ENCODE data around the gene HSPD1. TPM values are rescaled to one million over a fixed set of nuclear protein-coding genes. Genes with fewer than 3 reads are reported as not detected.
A peak's percentile ranks its signal among the peaks of the same experiment; 100 is the strongest.

Gene HSPD1
- total RNA-seq, 4 donors from 2014 or later: 75.9 to 149 (median 108) TPM

- Histone ChIP-seq H3K4me3 (no peak overlapping the region), H3K27ac (no peak overlapping the region), H3K27me3 (no peaks in the 10 kb centered on the region), H3K4me1 (peaks cover 0 to 5% (median 2%) of the 10 kb centered on the region in 4 donors), H3K9me3 (no peaks in the 10 kb centered on the region), H3K36me3 (peaks cover 0 to 47% (median 11%) of the 10 kb centered on the region in 4 donors)
- no peak for TF ChIP-seq POLR2A (IDR thresholded peaks at IDR 0.05)
- TF ChIP-seq POLR2AphosphoS5 (IDR thresholded peaks at IDR 0.05): no peak
- no peak for TF ChIP-seq CTCF (IDR thresholded peaks at IDR 0.05)
- TF ChIP-seq EP300 (IDR thresholded peaks at IDR 0.05; ENCODE audit: low read depth): no peak
- in situ Hi-C loops (cut with MboI; ENCODE audit: low pct_ligation_motif_present in 1 of 4, low pct_unique_long_range_greater_than_20kb in 1 of 4, low sequenced_read_pairs in 3 of 4): no loop called here
- intact Hi-C loops (cut with DNase I; ENCODE audit: low total_unique reads): no loop called here
- no peak for DNase-seq
- 95 to 98% methylated on average over 3 of the region's 3 CpGs for WGBS, 2 donors (ENCODE audit: low coverage in 1 of 2)
Observed at GRCh38 chr2:197543206-197543605, 43.6 kb upstream of the HSPD1 start.

GRCh38 chr2:197539734-197540133 is 40.1 kb upstream of the HSPD1 start:
- in situ Hi-C loops (cut with MboI; ENCODE audit: low pct_ligation_motif_present in 1 of 4, low pct_unique_long_range_greater_than_20kb in 1 of 4, low sequenced_read_pairs in 3 of 4) (no loop called here), intact Hi-C loops (cut with DNase I; ENCODE audit: low total_unique reads) (no loop called here)
- Histone ChIP-seq H3K9me3 (no peaks in the 10 kb centered on the region), H3K27ac (no peak overlapping the region), H3K4me1 (peaks cover 0 to 8% (median 2%) of the 10 kb centered on the region in 4 donors), H3K4me3 (no peak overlapping the region), H3K36me3 (peaks cover 0 to 53% (median 16%) of the 10 kb centered on the region in 4 donors), H3K27me3 (no peaks in the 10 kb centered on the region)
- TF ChIP-seq EP300 (IDR thresholded peaks at IDR 0.05; ENCODE audit: low read depth) (no peak), CTCF (IDR thresholded peaks at IDR 0.05) (no peak), POLR2AphosphoS5 (IDR thresholded peaks at IDR 0.05) (no peak), POLR2A (IDR thresholded peaks at IDR 0.05) (no peak)
- 76 to 93% methylated on average over 1 of the region's 1 CpG for WGBS, 2 donors (ENCODE audit: low coverage in 1 of 2)
- DNase-seq: no peak

- Histone ChIP-seq H3K36me3 (peaks cover 0 to 42% (median 13%) of the 10 kb centered on the region in 4 donors), H3K27me3 (no peaks in the 10 kb centered on the region), H3K4me1 (peaks cover 0 to 8% (median 2%) of the 10 kb centered on the region in 4 donors), H3K27ac (no peak overlapping the region), H3K4me3 (no peak overlapping the region), H3K9me3 (no peaks in the 10 kb centered on the region)
- in situ Hi-C loops (cut with MboI; ENCODE audit: low pct_ligation_motif_present in 1 of 4, low pct_unique_long_range_greater_than_20kb in 1 of 4, low sequenced_read_pairs in 3 of 4) (no loop called here), intact Hi-C loops (cut with DNase I; ENCODE audit: low total_unique reads) (no loop called here)
- DNase-seq: no peak
- WGBS, 2 donors (ENCODE audit: low coverage in 1 of 2): 39 to 56% methylated on average over 2 of the region's 2 CpGs
- TF ChIP-seq CTCF (IDR thresholded peaks at IDR 0.05): no peak
- TF ChIP-seq POLR2AphosphoS5 (IDR thresholded peaks at IDR 0.05): no peak
- TF ChIP-seq POLR2A (IDR thresholded peaks at IDR 0.05): no peak
- no peak for TF ChIP-seq EP300 (IDR thresholded peaks at IDR 0.05; ENCODE audit: low read depth)
Observed at GRCh38 chr2:197538412-197538811, 38.8 kb upstream of the HSPD1 start.

GRCh38 chr2:197517150-197517549 is 17.5 kb upstream of the HSPD1 start:
- in situ Hi-C loops (cut with MboI; ENCODE audit: low pct_ligation_motif_present in 1 of 4, low pct_unique_long_range_greater_than_20kb in 1 of 4, low sequenced_read_pairs in 3 of 4) (no loop called here), intact Hi-C loops (cut with DNase I; ENCODE audit: low total_unique reads) (no loop called here)
- no peak for DNase-seq
- TF ChIP-seq POLR2A (IDR thresholded peaks at IDR 0.05) (no peak), POLR2AphosphoS5 (IDR thresholded peaks at IDR 0.05) (no peak)
- no peaks in the 10 kb centered on the region for H3K36me3 ChIP-seq
- peak overlapping the region in 3 of 4 donors; percentile 76 to 91 (median 84) for H3K4me3 ChIP-seq
- H3K9me3 ChIP-seq: no peaks in the 10 kb centered on the region
- WGBS, 2 donors (ENCODE audit: low coverage in 1 of 2): 35 to 43% methylated on average over 2 of the region's 2 CpGs
- H3K27me3 ChIP-seq: no peaks in the 10 kb centered on the region
- peak overlapping the region in 2 of 4 donors; percentile 93 to 94 for H3K27ac ChIP-seq
- H3K4me1 ChIP-seq: peaks cover 9 to 27% (median 21%) of the 10 kb centered on the region in 4 donors

- in situ Hi-C loops (cut with MboI; ENCODE audit: low pct_ligation_motif_present in 1 of 4, low pct_unique_long_range_greater_than_20kb in 1 of 4, low sequenced_read_pairs in 3 of 4): no loop called here
- Histone ChIP-seq H3K27me3 (no peaks in the 10 kb centered on the region), H3K36me3 (no peaks in the 10 kb centered on the region), H3K9me3 (no peaks in the 10 kb centered on the region), H3K4me1 (peaks cover 9 to 27% (median 21%) of the 10 kb centered on the region in 4 donors), H3K4me3 (peak overlapping the region; percentile 73 to 91 (median 80)), H3K27ac (peak overlapping the region; percentile 93 to 95 (median 94))
- WGBS, 2 donors (ENCODE audit: low coverage in 1 of 2): 0 to 1% methylated on average over 3 to 10 of the region's 17 CpGs
- no peak for TF ChIP-seq POLR2A (IDR thresholded peaks at IDR 0.05)
- no peak for TF ChIP-seq CTCF (IDR thresholded peaks at IDR 0.05)
- TF ChIP-seq EP300 (IDR thresholded peaks at IDR 0.05; ENCODE audit: low read depth): no peak
- no peak for TF ChIP-seq POLR2AphosphoS5 (IDR thresholded peaks at IDR 0.05)
- intact Hi-C loops (cut with DNase I; ENCODE audit: low total_unique reads): no loop called here
- peak; percentile 50 for DNase-seq
Observed at GRCh38 chr2:197516393-197516761, 16.7 kb upstream of the HSPD1 start.
